Endothelial cell of umbilical vein (primary cell): Measurements from ENCODE around the gene ERBB4.
A peak's percentile ranks its signal among the peaks of the same experiment; 100 is the strongest.

ENCODE experiments used
- EZH2 ChIP-seq: IDR thresholded peaks from 2 replicates; pipeline ENCODE4 v1.6.1; 2012; ENCODE audit warnings: borderline replicate concordance, low read depth, mild to moderate bottlenecking, moderate library complexity, low read length, inconsistent platforms; ENCODE audit not compliant: severe bottlenecking
- FOS ChIP-seq: IDR thresholded peaks from 2 replicates; pipeline ENCODE4 v1.6.1; 2011; ENCODE audit warnings: mild to moderate bottlenecking, low read length, moderate library complexity, borderline replicate concordance; ENCODE audit not compliant: insufficient read depth
- JUN ChIP-seq: IDR thresholded peaks from 2 replicates; pipeline ENCODE4 v1.6.1; 2011; ENCODE audit warnings: borderline replicate concordance, low read depth; ENCODE audit not compliant: insufficient read length, insufficient read depth
- POLR2A ChIP-seq: IDR thresholded peaks from 2 replicates; pipeline ENCODE4 v1.6.1; 2012; ENCODE audit warnings: low read depth, mild to moderate bottlenecking, control low read depth, low read length
- TF ChIP-seq, protein P1 (sequence below), 2 donors: IDR thresholded peaks; 1 replicate in 1 of 2; 2 replicates in 1 of 2; pipeline ENCODE4 v1.5.1; 2011; ENCODE audit warnings: low read length in 2 of 2, mild to moderate bottlenecking in 2 of 2, moderate library complexity in 2 of 2, control low read depth in 1 of 2, inconsistent platforms in 1 of 2, low read depth in 1 of 2; ENCODE audit not compliant: insufficient read depth in 1 of 2; ENCODE audit errors: extremely low read depth in 1 of 2

DNA sequence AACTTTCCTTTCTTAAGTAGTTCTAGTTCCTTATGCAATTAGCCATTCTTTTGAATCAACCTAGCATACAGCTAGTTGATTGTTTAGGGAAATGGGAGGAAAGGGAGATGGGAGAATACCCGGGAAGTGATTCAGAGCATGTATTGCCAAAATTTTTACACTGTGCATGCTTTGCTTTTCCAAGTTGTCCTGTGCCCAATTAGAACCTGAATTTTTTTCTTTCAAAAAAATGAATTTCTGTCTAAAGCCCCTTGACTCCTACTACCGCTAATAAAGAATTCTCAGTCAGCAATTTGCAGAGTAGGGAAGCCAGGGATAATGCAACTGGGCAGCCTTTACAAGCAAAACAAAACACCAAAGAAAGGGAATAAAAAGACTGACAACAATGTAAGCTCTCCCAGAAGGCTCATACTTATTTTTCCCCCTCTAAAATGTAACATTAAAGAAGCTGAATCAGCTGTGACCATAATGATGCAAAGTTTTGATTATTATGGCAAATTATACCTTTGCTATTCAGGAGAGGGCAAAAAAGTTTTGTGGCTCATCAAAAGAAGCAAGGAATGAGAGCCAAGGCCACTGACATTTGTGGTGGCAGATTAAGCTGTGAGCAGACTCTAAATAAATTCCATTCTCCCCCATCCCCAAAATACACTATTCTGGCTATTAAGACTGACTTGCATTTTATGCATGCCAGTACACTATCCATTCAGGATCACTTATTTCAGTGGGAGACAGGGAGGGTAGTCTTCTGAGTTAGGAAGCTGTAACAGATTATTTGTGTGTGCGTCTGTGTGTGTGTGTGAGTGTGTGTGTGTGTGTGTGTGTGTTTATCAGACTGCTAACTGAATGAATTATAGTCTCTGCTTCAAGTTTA, 174.3 kb downstream of the ERBB4 start:
- TF ChIP-seq, protein P1, sequence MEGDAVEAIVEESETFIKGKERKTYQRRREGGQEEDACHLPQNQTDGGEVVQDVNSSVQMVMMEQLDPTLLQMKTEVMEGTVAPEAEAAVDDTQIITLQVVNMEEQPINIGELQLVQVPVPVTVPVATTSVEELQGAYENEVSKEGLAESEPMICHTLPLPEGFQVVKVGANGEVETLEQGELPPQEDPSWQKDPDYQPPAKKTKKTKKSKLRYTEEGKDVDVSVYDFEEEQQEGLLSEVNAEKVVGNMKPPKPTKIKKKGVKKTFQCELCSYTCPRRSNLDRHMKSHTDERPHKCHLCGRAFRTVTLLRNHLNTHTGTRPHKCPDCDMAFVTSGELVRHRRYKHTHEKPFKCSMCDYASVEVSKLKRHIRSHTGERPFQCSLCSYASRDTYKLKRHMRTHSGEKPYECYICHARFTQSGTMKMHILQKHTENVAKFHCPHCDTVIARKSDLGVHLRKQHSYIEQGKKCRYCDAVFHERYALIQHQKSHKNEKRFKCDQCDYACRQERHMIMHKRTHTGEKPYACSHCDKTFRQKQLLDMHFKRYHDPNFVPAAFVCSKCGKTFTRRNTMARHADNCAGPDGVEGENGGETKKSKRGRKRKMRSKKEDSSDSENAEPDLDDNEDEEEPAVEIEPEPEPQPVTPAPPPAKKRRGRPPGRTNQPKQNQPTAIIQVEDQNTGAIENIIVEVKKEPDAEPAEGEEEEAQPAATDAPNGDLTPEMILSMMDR (IDR thresholded peaks at IDR 0.05; ENCODE audit: extremely low read depth in 1 of 2, insufficient read depth in 1 of 2, low read depth in 1 of 2, low read length in 2 of 2), result no peak
- TF ChIP-seq FOS (peak; percentile 39), EZH2 (no peak), POLR2A (no peak), JUN (peak; percentile 5)
